OCI-LY1 (cell line): ENCODE data around the gene KCNK2.

ENCODE experiments used
- H2AFZ ChIP-seq: fragments of 200-600 bp; sonication (generic), shearing (Covaris generic); 2 replicates; pipeline ENCODE4 v1.6.0; 2014; ENCODE audit warnings: antibody characterized with exemption, mild to moderate bottlenecking, low read length
- H3F3A ChIP-seq: fragments of 200-600 bp; sonication (generic), shearing (Covaris generic); 2 replicates; pipeline ENCODE4 v1.6.0; 2014; ENCODE audit warnings: mild to moderate bottlenecking, antibody characterized with exemption, low read length, moderate library complexity; ENCODE audit not compliant: insufficient read depth
- H3K27ac ChIP-seq: fragments of 200-600 bp; sonication (generic); 2 replicates; pipeline ENCODE4 v1.5.1; 2014; ENCODE audit warnings: low read length, mixed run types, mild to moderate bottlenecking, low read depth; ENCODE audit not compliant: poor library complexity, severe bottlenecking
- H3K27me3 ChIP-seq: fragments of 200-600 bp; sonication (generic); 2 replicates; pipeline ENCODE4 v1.6.0; 2014; ENCODE audit warnings: antibody characterized with exemption, mild to moderate bottlenecking, low read length, moderate library complexity; ENCODE audit not compliant: insufficient read depth
- H3K36me3 ChIP-seq: fragments of 200-600 bp; sonication (generic); 2 replicates; pipeline ENCODE4 v1.6.1; 2014; ENCODE audit warnings: mild to moderate bottlenecking, antibody characterized with exemption, low read length, moderate library complexity, mixed read lengths; ENCODE audit not compliant: insufficient read depth
- H3K4me1 ChIP-seq: fragments of 200-600 bp; sonication (generic); 2 replicates; pipeline ENCODE4 v1.5.1; 2014; ENCODE audit warnings: mild to moderate bottlenecking, low read length, moderate library complexity; ENCODE audit not compliant: insufficient read depth, severe bottlenecking
- H3K4me2 ChIP-seq: fragments of 200-600 bp; sonication (generic), shearing (Covaris generic); 2 replicates; pipeline ENCODE4 v1.6.1; 2014; ENCODE audit warnings: low read length
- H3K4me3 ChIP-seq: fragments of 200-600 bp; sonication (generic); 2 replicates; pipeline ENCODE4 v1.5.1; 2014; ENCODE audit warnings: low read length, low read depth, mild to moderate bottlenecking, mixed read lengths; ENCODE audit not compliant: poor library complexity, severe bottlenecking
- H3K79me2 ChIP-seq: fragments of 200-600 bp; shearing (Covaris generic); 2 replicates; pipeline ENCODE4 v1.6.1; 2016; ENCODE audit warnings: mixed run types, low read length, mixed read lengths; ENCODE audit not compliant: insufficient read depth
- H3K9ac ChIP-seq: fragments of 200-600 bp; sonication (generic), shearing (Covaris generic); 2 replicates; pipeline ENCODE4 v1.6.1; 2014; ENCODE audit warnings: mild to moderate bottlenecking, low read length, mixed read lengths
- H3K9me2 ChIP-seq: fragments of 200-600 bp; sonication (generic), shearing (Covaris generic); 2 replicates; pipeline ENCODE4 v1.6.1; 2014; ENCODE audit warnings: low read depth, mild to moderate bottlenecking, low read length, mixed read lengths
- H3K9me3 ChIP-seq: fragments of 200-600 bp; shearing (Covaris generic); 2 replicates; pipeline ENCODE4 v1.6.1; 2014; ENCODE audit warnings: low read length, mixed read lengths
- H4K20me1 ChIP-seq: fragments of 200-600 bp; sonication (generic), shearing (Covaris generic); 2 replicates; pipeline ENCODE4 v1.6.0; 2016; ENCODE audit warnings: mild to moderate bottlenecking, low read length; ENCODE audit not compliant: insufficient read depth
- CTCF ChIP-seq: fragments of 200-600 bp; sonication (generic), shearing (Covaris generic); IDR thresholded peaks from 2 replicates; pipeline ENCODE4 v1.5.1; 2017; ENCODE audit warnings: mild to moderate bottlenecking, antibody characterized with exemption, low read length, moderate library complexity, mixed read lengths
- EZH2 ChIP-seq: fragments of 200-600 bp; sonication (generic), shearing (Covaris generic); IDR thresholded peaks from 2 replicates; pipeline ENCODE4 v1.8.0; 2017; ENCODE audit warnings: borderline replicate concordance, mixed run types, mild to moderate bottlenecking, antibody characterized with exemption, low read length, moderate library complexity, mixed read lengths

Gene KCNK2

GRCh38 chr1:215185067-215185620, 102.6 kb downstream of the KCNK2 start:
- Histone ChIP-seq H3K9ac (no peak overlapping the region), H3K79me2 (no peaks in the 10 kb centered on the region), H3K4me1 (no peaks in the 10 kb centered on the region), H2AFZ (no peak overlapping the region), H3K4me3 (no peak overlapping the region), H3F3A (no peaks in the 10 kb centered on the region), H3K4me2 (no peak overlapping the region), H3K27me3 (no peaks in the 10 kb centered on the region), H3K9me2 (no peaks in the 10 kb centered on the region), H3K36me3 (no peaks in the 10 kb centered on the region), H3K9me3 (no peaks in the 10 kb centered on the region), H4K20me1 (no peaks in the 10 kb centered on the region), H3K27ac (no peak overlapping the region)
- TF ChIP-seq EZH2 (no peak), CTCF (no peak)

- Histone ChIP-seq H3K79me2 (no peaks in the 10 kb centered on the region), H3K4me2 (no peak overlapping the region), H2AFZ (no peak overlapping the region), H3K9me2 (no peaks in the 10 kb centered on the region), H3K36me3 (no peaks in the 10 kb centered on the region), H3K9me3 (no peaks in the 10 kb centered on the region), H3K27ac (no peak overlapping the region), H3K27me3 (no peaks in the 10 kb centered on the region; the same call in 1 of the 2 replicates), H4K20me1 (no peaks in the 10 kb centered on the region), H3K4me1 (no peaks in the 10 kb centered on the region), H3F3A (no peaks in the 10 kb centered on the region), H3K4me3 (no peak overlapping the region), H3K9ac (no peak overlapping the region)
- no peak for TF ChIP-seq EZH2
- TF ChIP-seq CTCF = no peak
Observed at GRCh38 chr1:215188302-215188950, 105.9 kb downstream of the KCNK2 start.

GRCh38 chr1:215192306-215192705, 109.8 kb downstream of the KCNK2 start:
- no peak overlapping the region for H2AFZ ChIP-seq
- no peaks in the 10 kb centered on the region; the same call in 1 of the 2 replicates for H3K27me3 ChIP-seq
- no peaks in the 10 kb centered on the region for H3K79me2 ChIP-seq
- no peak overlapping the region for H3K4me2 ChIP-seq
- no peaks in the 10 kb centered on the region for H3K9me2 ChIP-seq
- H3K4me3 ChIP-seq = no peak overlapping the region
- no peaks in the 10 kb centered on the region for H3K9me3 ChIP-seq
- no peak overlapping the region for H3K9ac ChIP-seq
- TF ChIP-seq CTCF (no peak), EZH2 (no peak)
- no peaks in the 10 kb centered on the region for H3K4me1 ChIP-seq
- no peaks in the 10 kb centered on the region for H3K36me3 ChIP-seq
- no peaks in the 10 kb centered on the region for H4K20me1 ChIP-seq
- H3F3A ChIP-seq = no peaks in the 10 kb centered on the region
- no peak overlapping the region for H3K27ac ChIP-seq
